H1 (cell line): ENCODE results near the gene HEPHL1. TPM values are rescaled to one million over a fixed set of nuclear protein-coding genes. Genes with fewer than 3 reads are reported as not detected.

Source experiments
- CTCF ChIA-PET: fragments of 300-600 bp; sonication (Branson Sonifier 250); formaldehyde crosslinking; loops from one replicate; lab custom pipeline; 2021; ENCODE audit not compliant: partially characterized antibody; lab: Charles Lee
- POLR2A ChIA-PET: fragments of 300-600 bp; sonication (Branson Sonifier 250); formaldehyde crosslinking; loops from one replicate; lab custom pipeline; 2021; ENCODE audit warnings: inconsistent platforms; ENCODE audit not compliant: partially characterized antibody; lab: Charles Lee
- DNase-seq, 2 experiments: peaks; one replicate each; pipeline versions ENCODE4 v3.0.0 to v3.0.0-alpha.2; 2010 to 2022; ENCODE audit warnings: low spot score in 2 of 2, low read depth in 1 of 2, mixed read lengths in 1 of 2
- FAIRE-seq: peaks from 2 replicates; lab custom pipeline; 2011; peaks lifted over from hg19 to GRCh38; lab: Jason Lieb, UNC
- H2AFZ ChIP-seq: 2 replicates; pipeline ENCODE4 v1.8.1; 2012; ENCODE audit warnings: low read length, inconsistent platforms
- H2AK5ac ChIP-seq: 2 replicates; pipeline ENCODE4 v1.6.1; 2013; ENCODE audit warnings: low read depth, low read length
- H2BK120ac ChIP-seq: replicated peaks from 2 replicates; pipeline ENCODE3; 2013; ENCODE audit warnings: low read depth, low read length, inconsistent platforms
- H2BK12ac ChIP-seq: 2 replicates; pipeline ENCODE4 v1.6.1; 2013; ENCODE audit warnings: low read depth, low read length
- H2BK15ac ChIP-seq: 2 replicates; pipeline ENCODE4 v1.6.1; 2013; ENCODE audit warnings: low read length
- H2BK20ac ChIP-seq: 2 replicates; pipeline ENCODE4 v1.6.1; 2013; ENCODE audit warnings: low read length
- H2BK5ac ChIP-seq: 2 replicates; pipeline ENCODE4 v1.6.1; 2013; ENCODE audit warnings: low read depth, low read length
- H3K14ac ChIP-seq: 2 replicates; pipeline ENCODE4 v1.6.1; 2013; ENCODE audit warnings: inconsistent platforms; ENCODE audit not compliant: insufficient read length
- H3K18ac ChIP-seq: 2 replicates; pipeline ENCODE4 v1.6.1; 2013; ENCODE audit warnings: low read length; ENCODE audit errors: extremely low read depth
- H3K23ac ChIP-seq: 2 replicates; pipeline ENCODE4 v1.6.1; 2013; ENCODE audit warnings: inconsistent platforms; ENCODE audit not compliant: insufficient read length
- H3K23me2 ChIP-seq: 2 replicates; pipeline ENCODE4 v1.6.1; 2013; ENCODE audit warnings: low read depth, low read length
- H3K27ac ChIP-seq: 2 replicates; pipeline ENCODE4 v1.6.1; 2011; ENCODE audit warnings: low read depth, low read length, inconsistent platforms
- H3K27me3 ChIP-seq, 4 experiments: replicated peaks in 1 of 4; 1 replicate in 1 of 4; 2 replicates in 3 of 4; pipeline versions ENCODE4 v1.6.1 to v1.8.1; 2011 to 2013; ENCODE audit warnings: low read length in 3 of 4, mild to moderate bottlenecking in 3 of 4, inconsistent platforms in 2 of 4, mixed read lengths in 2 of 4, moderate library complexity in 1 of 4; ENCODE audit not compliant: control insufficient read depth in 3 of 4, insufficient read depth in 3 of 4; ENCODE audit errors: extremely low read depth in 1 of 4
- H3K36me3 ChIP-seq, 4 experiments: 2 replicates each; pipeline versions ENCODE4 v1.6.1 to v1.8.1; 2011 to 2013; ENCODE audit warnings: mild to moderate bottlenecking in 4 of 4, low read length in 3 of 4, moderate library complexity in 2 of 4, control low read depth in 1 of 4, inconsistent platforms in 1 of 4; ENCODE audit not compliant: insufficient read depth in 4 of 4, control insufficient read depth in 2 of 4
- H3K4ac ChIP-seq: replicated peaks from 2 replicates; pipeline ENCODE3; 2013; ENCODE audit warnings: low read length, low read depth, mixed read lengths, inconsistent platforms; ENCODE audit not compliant: insufficient read length
- H3K4me1 ChIP-seq, 4 experiments: replicated peaks in 1 of 4; 1 replicate in 1 of 4; 2 replicates in 3 of 4; pipeline versions ENCODE4 v1.6.1 to v1.8.1; 2011 to 2013; ENCODE audit warnings: low read length in 3 of 4, inconsistent platforms in 2 of 4, mixed read lengths in 1 of 4; ENCODE audit not compliant: insufficient read depth in 4 of 4, control insufficient read depth in 3 of 4
- H3K4me2 ChIP-seq, 2 experiments: 2 replicates each; pipeline versions ENCODE4 v1.6.1 to v1.8.1; 2011 to 2013; ENCODE audit warnings: low read depth in 2 of 2, low read length in 2 of 2, control low read depth in 1 of 2, inconsistent platforms in 1 of 2, mild to moderate bottlenecking in 1 of 2; ENCODE audit not compliant: insufficient read depth in 1 of 2
- H3K4me3 ChIP-seq, 4 experiments: fragments of 200-600, 300-600 bp in 1 of 4; sonication (generic), shearing (Covaris generic), sonication (Bioruptor Twin) in 1 of 4; 2 replicates each; pipeline versions ENCODE4 v1.5.1 to v1.8.1; 2011 to 2016; ENCODE audit warnings: low read length in 4 of 4, low read depth in 3 of 4, control low read depth in 2 of 4, inconsistent platforms in 2 of 4, mild to moderate bottlenecking in 2 of 4, mixed read lengths in 1 of 4, moderate library complexity in 1 of 4; ENCODE audit not compliant: insufficient read depth in 2 of 4; ENCODE audit errors: extremely low read depth in 1 of 4
- H3K56ac ChIP-seq: replicated peaks from 2 replicates; pipeline ENCODE3; 2013; ENCODE audit warnings: low read depth, mild to moderate bottlenecking, mixed read lengths, low read length, inconsistent platforms; ENCODE audit not compliant: insufficient read length
- H3K79me1 ChIP-seq: 2 replicates; pipeline ENCODE4 v1.6.1; 2013; ENCODE audit warnings: low read depth, low read length, control low read depth
- H3K79me2 ChIP-seq, 2 experiments: 2 replicates each; pipeline versions ENCODE4 v1.6.1 to v1.8.1; 2012 to 2013; ENCODE audit warnings: low read length in 2 of 2, mild to moderate bottlenecking in 2 of 2, inconsistent platforms in 1 of 2; ENCODE audit not compliant: insufficient read depth in 2 of 2, control insufficient read depth in 1 of 2
- H3K9ac ChIP-seq, 4 experiments: replicated peaks in 1 of 4; 1 replicate in 1 of 4; 2 replicates in 3 of 4; pipeline versions ENCODE4 v1.6.1 to v1.8.1; 2011 to 2013; ENCODE audit warnings: low read depth in 3 of 4, low read length in 3 of 4, control low read depth in 2 of 4, mild to moderate bottlenecking in 2 of 4, moderate library complexity in 2 of 4, inconsistent platforms in 1 of 4; ENCODE audit errors: extremely low read depth in 1 of 4
- H3K9me3 ChIP-seq, 2 experiments: 2 replicates each; pipeline versions ENCODE4 v1.6.1 to v1.8.1; 2012 to 2013; ENCODE audit warnings: mild to moderate bottlenecking in 2 of 2, moderate library complexity in 2 of 2, control low read depth in 1 of 2, inconsistent platforms in 1 of 2, low read depth in 1 of 2, low read length in 1 of 2, mixed read lengths in 1 of 2; ENCODE audit not compliant: insufficient read depth in 2 of 2
- H4K20me1 ChIP-seq, 2 experiments: replicated peaks in 1 of 2; 2 replicates each; pipeline versions ENCODE3 to v1.8.1; 2011 to 2013; ENCODE audit warnings: inconsistent platforms in 2 of 2, low read length in 2 of 2, mild to moderate bottlenecking in 1 of 2; ENCODE audit not compliant: insufficient read depth in 2 of 2, control insufficient read depth in 1 of 2
- H4K5ac ChIP-seq: 2 replicates; pipeline ENCODE4 v1.6.1; 2013; ENCODE audit warnings: low read length, low read depth, mixed read lengths, inconsistent platforms; ENCODE audit not compliant: insufficient read length
- H4K8ac ChIP-seq: 2 replicates; pipeline ENCODE4 v1.8.0; 2013; ENCODE audit warnings: mild to moderate bottlenecking, moderate library complexity, low read length, inconsistent platforms; ENCODE audit not compliant: insufficient read depth; ENCODE audit errors: extremely low read depth
- H4K91ac ChIP-seq: replicated peaks from 2 replicates; pipeline ENCODE3; 2013; ENCODE audit warnings: low read length, mixed read lengths, inconsistent platforms; ENCODE audit not compliant: insufficient read length
- BCL11A ChIP-seq, 2 experiments: IDR thresholded peaks; one replicate each; pipeline ENCODE4 v1.6.1; 2011; ENCODE audit warnings: low read depth in 2 of 2, low read length in 2 of 2, mild to moderate bottlenecking in 2 of 2
- CEBPB ChIP-seq: IDR thresholded peaks from 2 replicates; pipeline ENCODE4 v1.6.1; 2012; ENCODE audit warnings: low read depth, low read length
- KDM1A ChIP-seq: fragments of 200-600, 300-600 bp; sonication (generic); IDR thresholded peaks from 2 replicates; pipeline ENCODE4 v1.7.1; 2016; ENCODE audit warnings: mild to moderate bottlenecking, low read length, borderline replicate concordance
- RXRA ChIP-seq: IDR thresholded peaks from 2 replicates; pipeline ENCODE4 v1.6.1; 2011; ENCODE audit warnings: low read depth, mild to moderate bottlenecking, low read length, moderate library complexity; ENCODE audit not compliant: insufficient read depth
- SP1 ChIP-seq: IDR thresholded peaks from 2 replicates; pipeline ENCODE4 v1.6.1; 2011; ENCODE audit warnings: low read depth, low read length
- SP4 ChIP-seq: IDR thresholded peaks from 2 replicates; pipeline ENCODE4 v1.6.1; 2012; ENCODE audit warnings: low read length, inconsistent platforms
- SRF ChIP-seq: IDR thresholded peaks from 2 replicates; pipeline ENCODE4 v1.6.1; 2011; ENCODE audit warnings: mild to moderate bottlenecking, low read depth, low read length, moderate library complexity
- SUZ12 ChIP-seq: fragments of 200-600 bp; sonication (generic); IDR thresholded peaks from 2 replicates; pipeline ENCODE4 v1.6.1; 2012; ENCODE audit warnings: mild to moderate bottlenecking, inconsistent platforms, low read length, moderate library complexity, mixed read lengths
- polyA plus RNA-seq, 7 experiments: library from polyadenylated mRNA; depleted of rRNA in 3 of 7; stranded (reverse) in 5 of 7; unstranded in 2 of 7; fragments of >200 nt in 5 of 7; fragments of 200-250 nt in 2 of 7; gene quantifications; 1 replicate in 5 of 7; 2 replicates in 1 of 7; 4 replicates in 1 of 7; pipeline versions ENCODE4 v1.2.1 to v1.2.3, GENCODE V29; 2011 to 2013; ENCODE audit warnings: missing spikeins in 2 of 7, mixed read lengths in 2 of 7
- total RNA-seq: library from RNA; stranded (reverse); fragmentation: NEBNext Ultra II Directional; extraction: Animal tissue kit (Norgen Biotek cat#: 25700); gene quantifications from 2 replicates; pipeline ENCODE4 v1.2.1, GENCODE V29; 2021
- TF ChIP-seq, protein P1 (sequence below): IDR thresholded peaks from 2 replicates; pipeline ENCODE4 v1.6.1; 2012; ENCODE audit warnings: low read length, inconsistent platforms

HEPHL1 gene
- total and polyA plus RNA-seq, 2 of the 8 experiments (the other 6 are each of a cell fraction or from before 2014, with no cell fraction given) = 0.09 to 0.11 TPM

DNA sequence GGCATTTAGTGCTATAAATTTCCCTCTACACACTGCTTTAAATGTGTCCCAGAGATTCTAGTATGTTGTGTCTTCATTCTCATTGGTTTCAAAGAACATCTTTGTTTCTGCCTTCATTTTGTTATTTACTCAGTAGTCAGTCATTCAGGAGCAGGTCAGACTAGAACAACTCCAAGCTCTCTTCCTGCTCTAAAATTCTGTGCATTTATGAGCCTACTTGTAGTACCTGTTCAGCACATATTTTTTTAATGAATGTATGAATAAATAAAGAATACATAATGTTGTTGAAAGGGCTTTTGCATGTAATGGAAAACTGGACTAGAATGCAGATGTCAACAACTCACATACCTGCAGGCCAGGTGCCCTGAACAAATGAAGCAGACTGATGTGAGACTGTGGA is 13.7 kb upstream of the HEPHL1 start:
- Histone ChIP-seq H3K4me3 (no peak overlapping the region), H3K27me3 (no peaks in the 10 kb centered on the region), H3K18ac (no peak overlapping the region), H3K23ac (no peak overlapping the region), H3K79me2 (no peaks in the 10 kb centered on the region), H4K91ac (no peak overlapping the region), H3K23me2 (no peaks in the 10 kb centered on the region), H2AK5ac (no peak overlapping the region), H2AFZ (no peak overlapping the region), H3K36me3 (no peaks in the 10 kb centered on the region), H2BK5ac (no peak overlapping the region), H3K27ac (no peak overlapping the region), H3K14ac (no peak overlapping the region), H4K8ac (no peak overlapping the region), H3K56ac (no peak overlapping the region), H4K5ac (no peak overlapping the region), H3K79me1 (no peaks in the 10 kb centered on the region), H2BK15ac (no peak overlapping the region), H3K9me3 (no peaks in the 10 kb centered on the region), H3K4me1 (no peaks in the 10 kb centered on the region), H2BK20ac (no peak overlapping the region), H3K4ac (no peak overlapping the region), H3K9ac (no peak overlapping the region), H4K20me1 (no peaks in the 10 kb centered on the region), H2BK120ac (no peak overlapping the region), H2BK12ac (no peak overlapping the region), H3K4me2 (no peak overlapping the region)
- POLR2A ChIA-PET = no interaction called here
- CTCF ChIA-PET = no interaction called here
- DNase-seq (no peak), FAIRE-seq (no peak)
- TF ChIP-seq RXRA (no peak), SRF (no peak), SP1 (no peak), SUZ12 (no peak), BCL11A (IDR thresholded peaks at IDR 0.05; ENCODE audit: low read depth in 2 of 2, low read length in 2 of 2) (no peak), CEBPB (no peak), SP4 (no peak), KDM1A (no peak)
- TF ChIP-seq, protein P1, sequence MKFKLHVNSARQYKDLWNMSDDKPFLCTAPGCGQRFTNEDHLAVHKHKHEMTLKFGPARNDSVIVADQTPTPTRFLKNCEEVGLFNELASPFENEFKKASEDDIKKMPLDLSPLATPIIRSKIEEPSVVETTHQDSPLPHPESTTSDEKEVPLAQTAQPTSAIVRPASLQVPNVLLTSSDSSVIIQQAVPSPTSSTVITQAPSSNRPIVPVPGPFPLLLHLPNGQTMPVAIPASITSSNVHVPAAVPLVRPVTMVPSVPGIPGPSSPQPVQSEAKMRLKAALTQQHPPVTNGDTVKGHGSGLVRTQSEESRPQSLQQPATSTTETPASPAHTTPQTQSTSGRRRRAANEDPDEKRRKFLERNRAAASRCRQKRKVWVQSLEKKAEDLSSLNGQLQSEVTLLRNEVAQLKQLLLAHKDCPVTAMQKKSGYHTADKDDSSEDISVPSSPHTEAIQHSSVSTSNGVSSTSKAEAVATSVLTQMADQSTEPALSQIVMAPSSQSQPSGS = no peak
